Measurements from ENCODE around the gene REN.

DNA sequence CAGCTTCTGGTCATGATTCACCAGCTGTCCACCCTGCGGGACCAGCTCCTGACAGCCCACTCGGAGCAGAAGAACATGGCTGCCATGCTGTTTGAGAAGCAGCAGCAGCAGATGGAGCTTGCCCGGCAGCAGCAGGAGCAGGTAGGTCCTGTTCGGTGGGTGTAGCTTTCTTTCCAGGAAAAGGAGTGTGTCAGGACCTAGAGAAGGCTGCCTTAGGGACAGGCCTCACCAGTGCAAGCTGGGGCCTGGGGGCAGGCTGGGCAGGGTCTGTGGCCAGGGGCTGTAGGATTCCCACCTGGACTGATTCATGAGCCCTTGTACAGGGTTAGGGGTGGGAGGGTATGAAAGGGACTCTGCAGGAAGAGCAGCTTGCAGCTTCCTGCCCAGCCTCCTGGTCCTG lies 49.6 kb downstream of the REN start:
- no peak for TF ChIP-seq POLR2A (IDR thresholded peaks at IDR 0.05)
- no peak for TF ChIP-seq CTCF (IDR thresholded peaks at IDR 0.05)

Measured in breast epithelium (tissue), 3 donors.